ENCODE results near the gene KAZALD1. TPM values are rescaled to one million over a fixed set of nuclear protein-coding genes. Genes with fewer than 3 reads are reported as not detected.
A peak's percentile ranks its signal among the peaks of the same experiment; 100 is the strongest.

KAZALD1 gene
- total RNA-seq, 2 experiments from 2014 or later = 0.35 to 0.53 TPM

GRCh38 chr10:101054351-101054750 lies 7.4 kb upstream of the KAZALD1 start:
- H3K27ac Mint-ChIP-seq = no peak overlapping the region
- no peaks in the 10 kb centered on the region for H3K9me3 Mint-ChIP-seq
- POLR2A ChIA-PET = interaction anchor here (1.3 kb wide), 1 partner anchor 11 kb away, joined by 3 read pairs; no protein-coding TSS in a partner anchor
- no peak overlapping the region for H3K4me3 Mint-ChIP-seq
- H3K36me3 Mint-ChIP-seq (ENCODE audit: low read depth) = peaks cover 22% of the 10 kb centered on the region
- peaks cover 45% of the 10 kb centered on the region for H3K4me1 Mint-ChIP-seq
- peaks cover 8% of the 10 kb centered on the region for H3K27me3 Mint-ChIP-seq
- DNase-seq = no peak
- CTCF ChIA-PET = interaction anchor here (2.4 to 23.6 kb wide), 3 partner anchors 4 to 40 kb away, joined by 8 to 515 read pairs (median 515); partner anchors contain the start of gene KAZALD1

GRCh38 chr10:101054876-101055275 lies 6.9 kb upstream of the KAZALD1 start:
- ChIA-PET CTCF (interaction anchor here (1.1 to 23.6 kb wide), 4 partner anchors 4 to 87 kb away, joined by 6 to 515 read pairs (median 262); partner anchors contain the start of gene KAZALD1), POLR2A (interaction anchor here (0.9 kb wide), 1 partner anchor 12 kb away, joined by 3 read pairs; no protein-coding TSS in a partner anchor)
- H3K4me1 Mint-ChIP-seq = peaks cover 48% of the 10 kb centered on the region
- no peak overlapping the region for H3K4me3 Mint-ChIP-seq
- H3K9me3 Mint-ChIP-seq = no peaks in the 10 kb centered on the region
- H3K27me3 Mint-ChIP-seq = peaks cover 3% of the 10 kb centered on the region
- DNase-seq = no peak
- peaks cover 22% of the 10 kb centered on the region for H3K36me3 Mint-ChIP-seq (ENCODE audit: low read depth)
- H3K27ac Mint-ChIP-seq = no peak overlapping the region

GRCh38 chr10:101055411-101055810 lies 6.4 kb upstream of the KAZALD1 start:
- H3K27ac Mint-ChIP-seq = no peak overlapping the region
- H3K27me3 Mint-ChIP-seq = no peaks in the 10 kb centered on the region
- peaks cover 48% of the 10 kb centered on the region for H3K4me1 Mint-ChIP-seq
- POLR2A ChIA-PET = interaction anchor here (0.9 kb wide), 1 partner anchor 12 kb away, joined by 3 read pairs; no protein-coding TSS in a partner anchor
- H3K9me3 Mint-ChIP-seq = no peaks in the 10 kb centered on the region
- no peak overlapping the region for H3K4me3 Mint-ChIP-seq
- no peak for DNase-seq
- peaks cover 22% of the 10 kb centered on the region for H3K36me3 Mint-ChIP-seq (ENCODE audit: low read depth)
- CTCF ChIA-PET = interaction anchor here (1.1 to 23.6 kb wide), 4 partner anchors 3 to 87 kb away, joined by 6 to 515 read pairs (median 262); partner anchors contain the start of gene KAZALD1

GRCh38 chr10:101056365-101057151 lies 5.2 kb upstream of the KAZALD1 start:
- Mint-ChIP-seq H3K27me3 (no peaks in the 10 kb centered on the region), H3K9me3 (no peaks in the 10 kb centered on the region), H3K4me1 (peaks cover 45% of the 10 kb centered on the region), H3K36me3 (ENCODE audit: low read depth) (peaks cover 22% of the 10 kb centered on the region), H3K4me3 (no peak overlapping the region), H3K27ac (no peak overlapping the region)
- ChIA-PET CTCF (interaction anchor here (1.5 to 23.6 kb wide), 4 partner anchors 2 to 85 kb away, joined by 4 to 515 read pairs (median 270); partner anchors contain the start of gene KAZALD1), POLR2A (no interaction called here)
- DNase-seq = no peak

- H3K4me1 Mint-ChIP-seq = peaks cover 48% of the 10 kb centered on the region
- POLR2A ChIA-PET = interaction anchor here (0.7 to 6.4 kb wide), 8 partner anchors 10 to 82 kb away, joined by 3 to 44 read pairs (median 4); partner anchors contain the start of genes PDZD7 and SFXN3
- H3K4me3 Mint-ChIP-seq = peak overlapping the region; percentile 84
- peaks cover 13% of the 10 kb centered on the region for H3K36me3 Mint-ChIP-seq (ENCODE audit: low read depth)
- peak overlapping the region; percentile 83 for H3K27ac Mint-ChIP-seq
- peaks cover 23% of the 10 kb centered on the region for H3K27me3 Mint-ChIP-seq
- CTCF ChIA-PET = interaction anchor here (0.5 to 23.6 kb wide), 11 partner anchors 9 to 992 kb away, joined by 3 to 515 read pairs (median 5); partner anchors contain the start of genes PDZD7 and SFXN3
- no peaks in the 10 kb centered on the region for H3K9me3 Mint-ChIP-seq
- peak; percentile 91 for DNase-seq
Observed at GRCh38 chr10:101060036-101060950, 1.5 kb upstream of the KAZALD1 start.

GRCh38 chr10:101060951-101061623 lies 702 bp upstream of the KAZALD1 start:
- H3K36me3 Mint-ChIP-seq (ENCODE audit: low read depth) = peaks cover 13% of the 10 kb centered on the region
- ChIA-PET CTCF (interaction anchor here (0.6 to 23.6 kb wide), 13 partner anchors 8 to 81 kb away, joined by 3 to 515 read pairs (median 5); partner anchors contain the start of genes PDZD7 and SFXN3), POLR2A (interaction anchor here (0.7 to 6.4 kb wide), 12 partner anchors 10 to 525 kb away, joined by 3 to 44 read pairs (median 4); partner anchors contain the start of genes HIF1AN, PDZD7 and SFXN3)
- peak; percentile 92 for DNase-seq
- H3K4me3 Mint-ChIP-seq = peak overlapping the region; percentile 84
- peaks cover 52% of the 10 kb centered on the region for H3K4me1 Mint-ChIP-seq
- peak overlapping the region; percentile 83 for H3K27ac Mint-ChIP-seq
- H3K9me3 Mint-ChIP-seq = no peaks in the 10 kb centered on the region
- H3K27me3 Mint-ChIP-seq = peaks cover 30% of the 10 kb centered on the region

- H3K27ac Mint-ChIP-seq = no peak overlapping the region
- POLR2A ChIA-PET = interaction anchor here (0.6 to 6.4 kb wide), 9 partner anchors 11 to 527 kb away, joined by 3 to 44 read pairs (median 4); partner anchors contain the start of genes HIF1AN, PDZD7 and SFXN3
- peak overlapping the region; percentile 37 for H3K4me3 Mint-ChIP-seq
Observed at GRCh38 chr10:101062232-101063049, 652 bp downstream of the KAZALD1 start.

GRCh38 chr10:101063050-101063525 lies 1.3 kb downstream of the KAZALD1 start:
- Mint-ChIP-seq H3K4me3 (no peak overlapping the region), H3K27ac (no peak overlapping the region), H3K9me3 (no peaks in the 10 kb centered on the region), H3K4me1 (peaks cover 54% of the 10 kb centered on the region), H3K27me3 (peaks cover 46% of the 10 kb centered on the region), H3K36me3 (ENCODE audit: low read depth) (no peaks in the 10 kb centered on the region)
- ChIA-PET CTCF (interaction anchor here (1.2 to 23.6 kb wide), 4 partner anchors 18 to 78 kb away, joined by 4 to 515 read pairs (median 9); partner anchors contain the start of genes PDZD7 and SFXN3), POLR2A (interaction anchor here (1.1 to 6.4 kb wide), 3 partner anchors 12 to 22 kb away, joined by 4 to 44 read pairs (median 6); no protein-coding TSS in a partner anchor)
- DNase-seq = no peak

More at GRCh38 chr10:101062232-101063049, 652 bp downstream of the KAZALD1 start:
- no peaks in the 10 kb centered on the region for H3K9me3 Mint-ChIP-seq
- H3K27me3 Mint-ChIP-seq = peaks cover 41% of the 10 kb centered on the region
- H3K36me3 Mint-ChIP-seq (ENCODE audit: low read depth) = peaks cover 3% of the 10 kb centered on the region
- peaks cover 52% of the 10 kb centered on the region for H3K4me1 Mint-ChIP-seq
- CTCF ChIA-PET = interaction anchor here (0.7 to 23.6 kb wide), 7 partner anchors 9 to 80 kb away, joined by 3 to 515 read pairs (median 4); partner anchors contain the start of genes PDZD7 and SFXN3
- DNase-seq = peak; percentile 61

GRCh38 chr10:101063548-101064414 lies 2.0 kb downstream of the KAZALD1 start:
- peaks cover 50% of the 10 kb centered on the region for H3K4me1 Mint-ChIP-seq

More at GRCh38 chr10:101063548-101064414, 2.0 kb downstream of the KAZALD1 start:
- no peaks in the 10 kb centered on the region for H3K36me3 Mint-ChIP-seq (ENCODE audit: low read depth)
- H3K27ac Mint-ChIP-seq = no peak overlapping the region
- H3K4me3 Mint-ChIP-seq = no peak overlapping the region
- no peak for DNase-seq
- POLR2A ChIA-PET = interaction anchor here (1.8 to 6.4 kb wide), 2 partner anchors 13 to 22 kb away, joined by 4 to 44 read pairs; no protein-coding TSS in a partner anchor
- H3K9me3 Mint-ChIP-seq = no peaks in the 10 kb centered on the region
- H3K27me3 Mint-ChIP-seq = peaks cover 46% of the 10 kb centered on the region
- CTCF ChIA-PET = interaction anchor here (1.2 to 23.6 kb wide), 5 partner anchors 19 to 78 kb away, joined by 4 to 515 read pairs (median 8); partner anchors contain the start of genes PDZD7 and SFXN3

Data from activated CD4-positive, alpha-beta memory T cell treated with anti-CD3 and anti-CD28 coated beads, Interleukin-2, amount 10 ng/mL, durations not matched to agents 7 days and 5 days (primary cell).